Smooth muscle cell of the pulmonary artery (primary cell): ENCODE data around the gene FAM83B. TPM values are rescaled to one million over a fixed set of nuclear protein-coding genes. Genes with fewer than 3 reads are reported as not detected.

Experiments used
- total RNA-seq: library from RNA; depleted of rRNA; stranded (reverse); fragments of >200 nt; gene quantifications from 2 replicates; pipeline ENCODE4 v1.2.3, GENCODE V29; 2014

The FAM83B gene
- under 0.01 and 0.03 TPM in 2 replicates for total RNA-seq

GRCh38 chr6:54846243-54846856 lies at the start of gene FAM83B:
Gene FAM83B, plus strand, starts transcription at chr6:54846771. Its CDS starts 23,476 bp downstream, at chr6:54870247.

